ENCODE results near the gene RNU1-1.
"Not testable (repeated sequence)": the region's sequence is repeated elsewhere in the genome, so short reads cannot be mapped to it uniquely, and the experiment has no call there.

- TF ChIP-seq CTCF (conservative IDR thresholded peaks at IDR 0.05; ENCODE audit: low read length); EZH2phosphoT487 (IDR thresholded peaks at IDR 0.05; ENCODE audit: borderline replicate concordance, low read depth, low read length): not testable (repeated sequence)
Observed at GRCh38 chr1:16534829-16535456, 20.9 kb upstream of the RNU1-1 start.

All from OCI-LY7 (cell line).